Vagina (tissue), 2 donors: Measurements from ENCODE around the gene ADAT3. TPM values are rescaled to one million over a fixed set of nuclear protein-coding genes. Genes with fewer than 3 reads are reported as not detected.

Experiments
- DNase-seq, 2 donors: peaks; one replicate each; pipeline ENCODE4 v3.0.0-alpha.2; 2017; ENCODE audit errors: extremely low spot score in 2 of 2
- H3K27ac ChIP-seq: fragments of 200-600 bp; sonication (generic); one replicate; pipeline ENCODE4 v1.5.1; 2019
- H3K27me3 ChIP-seq: fragments of 200-600 bp; sonication (generic); one replicate; pipeline ENCODE4 v1.5.1; 2019
- H3K36me3 ChIP-seq, 2 donors: fragments of 200-600 bp; sonication (generic); one replicate each; pipeline ENCODE4 v1.5.1; 2017 to 2019
- H3K4me1 ChIP-seq: fragments of 200-600 bp; sonication (generic); one replicate; pipeline ENCODE4 v1.5.1; 2019
- H3K4me3 ChIP-seq, 2 donors: fragments of 200-600 bp; sonication (generic); 1 replicate in 1 of 2; 2 replicates in 1 of 2; pipeline ENCODE4 v1.5.1; 2016 to 2019
- H3K9me3 ChIP-seq: fragments of 200-600 bp; sonication (generic); one replicate; pipeline ENCODE4 v1.5.1; 2019
- CTCF ChIP-seq, 3 experiments: fragments of 450-650 bp in 2 of 3; fragments of 200-600 bp in 1 of 3; sonication (generic) in 1 of 3; IDR thresholded peaks; one replicate each; pipeline ENCODE4 v1.5.1; 2017 to 2019; ENCODE audit warnings: antibody characterized with exemption in 3 of 3, mild to moderate bottlenecking in 2 of 3, moderate library complexity in 2 of 3
- POLR2A ChIP-seq, 2 donors: fragments of 450-650 bp; IDR thresholded peaks; one replicate each; pipeline ENCODE4 v1.6.1; 2017; ENCODE audit warnings: antibody characterized with exemption in 2 of 2, mild to moderate bottlenecking in 2 of 2, moderate library complexity in 2 of 2
- POLR2AphosphoS5 ChIP-seq, 2 donors: sonication (generic); formaldehyde crosslinking; IDR thresholded peaks; one replicate each; pipeline ENCODE4 v1.9.0; 2017; ENCODE audit warnings: antibody characterized with exemption in 2 of 2, mild to moderate bottlenecking in 2 of 2, low read depth in 1 of 2; ENCODE audit not compliant: insufficient read depth in 1 of 2
- intact Hi-C: fragments of 100-400 bp; cut with DNase I; formaldehyde crosslinking; loops from one replicate; pipeline ENCODE4 v1.15.1; 2023
- total RNA-seq: library from RNA; depleted of rRNA; stranded (reverse); fragments of >200 nt; gene quantifications from one replicate; pipeline ENCODE4 v1.2.3, GENCODE V29; 2016

The ADAT3 gene
- total RNA-seq, 1 donor from 2014 or later = 5.2 TPM

- no peaks in the 10 kb centered on the region for H3K27me3 ChIP-seq
- peaks cover 69% of the 10 kb centered on the region for H3K4me1 ChIP-seq
- no peaks in the 10 kb centered on the region for H3K36me3 ChIP-seq
- intact Hi-C loops = no loop called here
- TF ChIP-seq POLR2AphosphoS5 (IDR thresholded peaks at IDR 0.05; ENCODE audit: insufficient read depth in 1 of 2, low read depth in 1 of 2) (no peak), CTCF (IDR thresholded peaks at IDR 0.05) (no peak)
- H3K9me3 ChIP-seq = no peaks in the 10 kb centered on the region
- H3K4me3 ChIP-seq = peak overlapping the region; percentile 73 to 76
- H3K27ac ChIP-seq = peak overlapping the region; percentile 21
- DNase-seq = no peak
These were observed 43.6 kb upstream of the ADAT3 start for GRCh38 chr19:1861599-1862031.

DNA sequence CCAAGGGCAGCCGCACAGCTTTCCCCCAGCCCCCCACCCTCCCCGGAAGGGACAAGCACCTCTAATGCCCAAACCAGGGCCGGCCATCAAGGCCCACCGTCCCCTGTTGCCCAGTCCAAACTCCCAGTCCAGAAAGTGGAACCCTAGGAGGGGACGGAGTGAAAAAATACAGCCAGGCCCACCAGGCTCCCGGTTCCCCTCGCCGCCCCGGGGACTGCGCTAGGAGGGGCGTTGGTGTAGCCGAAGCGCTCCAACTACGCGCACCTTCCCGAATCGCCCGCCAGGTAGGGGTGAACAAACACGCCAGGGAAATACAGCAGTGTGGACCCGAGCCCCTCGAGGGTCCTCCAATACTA is 43.2 kb upstream of the ADAT3 start:
- TF ChIP-seq CTCF (IDR thresholded peaks at IDR 0.05) (no peak), POLR2AphosphoS5 (IDR thresholded peaks at IDR 0.05; ENCODE audit: insufficient read depth in 1 of 2, low read depth in 1 of 2) (no peak), POLR2A (IDR thresholded peaks at IDR 0.05) (no peak)
- H3K36me3 ChIP-seq = no peaks in the 10 kb centered on the region
- H3K4me3 ChIP-seq = peak overlapping the region; percentile 73 to 76
- intact Hi-C loops = no loop called here
- peaks cover 65% of the 10 kb centered on the region for H3K4me1 ChIP-seq
- H3K27ac ChIP-seq = peak overlapping the region; percentile 21
- H3K9me3 ChIP-seq = no peaks in the 10 kb centered on the region
- no peaks in the 10 kb centered on the region for H3K27me3 ChIP-seq
- DNase-seq = no peak

GRCh38 chr19:1862424-1863327 is 42.5 kb upstream of the ADAT3 start:
- no peaks in the 10 kb centered on the region for H3K27me3 ChIP-seq
- intact Hi-C loops = no loop called here
- H3K9me3 ChIP-seq = no peaks in the 10 kb centered on the region
- H3K27ac ChIP-seq = peak overlapping the region; percentile 21
- H3K4me1 ChIP-seq = peaks cover 59% of the 10 kb centered on the region
- no peaks in the 10 kb centered on the region for H3K36me3 ChIP-seq
- peak overlapping the region; percentile 73 to 76 for H3K4me3 ChIP-seq
- DNase-seq = no peak
- TF ChIP-seq POLR2A (IDR thresholded peaks at IDR 0.05) (no peak), CTCF (IDR thresholded peaks at IDR 0.05) (no peak), POLR2AphosphoS5 (IDR thresholded peaks at IDR 0.05; ENCODE audit: insufficient read depth in 1 of 2, low read depth in 1 of 2) (no peak)

DNA sequence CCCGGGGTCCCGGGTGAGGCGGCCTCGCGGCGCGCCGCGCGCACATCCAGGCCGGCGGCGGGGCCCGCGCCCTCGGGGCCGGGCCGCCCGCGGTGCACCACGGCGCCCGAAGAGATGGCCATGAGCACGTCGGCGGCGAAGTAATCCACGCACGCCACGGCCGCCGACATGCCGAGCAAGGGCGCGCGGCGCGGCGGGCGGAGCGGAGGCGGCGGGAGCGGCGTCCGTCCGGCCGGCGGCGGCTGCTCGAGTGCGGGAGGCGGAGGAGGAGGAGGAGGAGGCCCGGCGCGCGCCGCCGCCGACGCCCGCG is 41.9 kb upstream of the ADAT3 start, which contains the start of gene KLF16:
Gene KLF16 (minus strand): TSS at position 252 of the 310 bp plus-strand sequence. CDS start 82 bp downstream, at position 170.
- intact Hi-C loops = no loop called here
- Histone ChIP-seq H3K4me3 (peak within 1 kb of the TSS; percentile 73 to 76), H3K4me1 (peaks cover 53% of the 10 kb centered on the region), H3K9me3 (no peaks in the 10 kb centered on the region), H3K27me3 (no peaks in the 10 kb centered on the region), H3K27ac (peak within 1 kb of the TSS; percentile 82), H3K36me3 (no peaks in the 10 kb centered on the region)
- TF ChIP-seq CTCF (IDR thresholded peaks at IDR 0.05) (no peak), POLR2AphosphoS5 (IDR thresholded peaks at IDR 0.05; ENCODE audit: insufficient read depth in 1 of 2, low read depth in 1 of 2) (no peak), POLR2A (IDR thresholded peaks at IDR 0.05) (peak in 1 of 2 donors; percentile 66)
- no peak for DNase-seq
